GM12801 (cell line): Measurements from ENCODE around the gene CYP27A1.

Experiments
- TF ChIP-seq, protein P1 (sequence below): IDR thresholded peaks from one replicate; pipeline ENCODE4 v1.5.1; 2011; ENCODE audit warnings: control low read depth; ENCODE audit not compliant: insufficient read length; ENCODE audit errors: extremely low read depth

Gene CYP27A1

GRCh38 chr2:218806346-218806978 is 24.5 kb downstream of the CYP27A1 start:
- TF ChIP-seq, protein P1, sequence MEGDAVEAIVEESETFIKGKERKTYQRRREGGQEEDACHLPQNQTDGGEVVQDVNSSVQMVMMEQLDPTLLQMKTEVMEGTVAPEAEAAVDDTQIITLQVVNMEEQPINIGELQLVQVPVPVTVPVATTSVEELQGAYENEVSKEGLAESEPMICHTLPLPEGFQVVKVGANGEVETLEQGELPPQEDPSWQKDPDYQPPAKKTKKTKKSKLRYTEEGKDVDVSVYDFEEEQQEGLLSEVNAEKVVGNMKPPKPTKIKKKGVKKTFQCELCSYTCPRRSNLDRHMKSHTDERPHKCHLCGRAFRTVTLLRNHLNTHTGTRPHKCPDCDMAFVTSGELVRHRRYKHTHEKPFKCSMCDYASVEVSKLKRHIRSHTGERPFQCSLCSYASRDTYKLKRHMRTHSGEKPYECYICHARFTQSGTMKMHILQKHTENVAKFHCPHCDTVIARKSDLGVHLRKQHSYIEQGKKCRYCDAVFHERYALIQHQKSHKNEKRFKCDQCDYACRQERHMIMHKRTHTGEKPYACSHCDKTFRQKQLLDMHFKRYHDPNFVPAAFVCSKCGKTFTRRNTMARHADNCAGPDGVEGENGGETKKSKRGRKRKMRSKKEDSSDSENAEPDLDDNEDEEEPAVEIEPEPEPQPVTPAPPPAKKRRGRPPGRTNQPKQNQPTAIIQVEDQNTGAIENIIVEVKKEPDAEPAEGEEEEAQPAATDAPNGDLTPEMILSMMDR = no peak

GRCh38 chr2:218807626-218808025 is 25.7 kb downstream of the CYP27A1 start:
- TF ChIP-seq, protein P1 = no peak

- TF ChIP-seq, protein P1 = no peak
Measured at GRCh38 chr2:218809515-218809914, 27.6 kb downstream of the CYP27A1 start.

DNA sequence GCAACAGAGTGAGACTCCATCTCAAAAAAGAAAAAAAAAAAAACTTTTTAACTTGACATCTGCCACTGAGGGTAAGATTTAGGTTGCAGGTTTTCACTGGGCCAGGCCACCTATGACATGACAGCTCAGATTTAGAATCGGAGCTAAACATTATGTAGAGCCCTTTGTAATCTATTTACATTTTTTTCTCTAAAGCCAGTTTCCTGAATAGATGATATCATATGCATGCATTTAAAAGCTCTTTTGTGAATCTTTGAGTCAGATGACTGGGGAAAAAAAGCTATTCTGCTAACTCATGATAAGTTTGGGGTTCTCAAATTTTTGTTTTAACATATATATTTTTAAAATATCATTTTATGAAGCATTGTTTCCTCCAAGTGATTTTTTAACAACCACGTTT is 28.3 kb downstream of the CYP27A1 start:
- TF ChIP-seq, protein P1 = no peak

DNA sequence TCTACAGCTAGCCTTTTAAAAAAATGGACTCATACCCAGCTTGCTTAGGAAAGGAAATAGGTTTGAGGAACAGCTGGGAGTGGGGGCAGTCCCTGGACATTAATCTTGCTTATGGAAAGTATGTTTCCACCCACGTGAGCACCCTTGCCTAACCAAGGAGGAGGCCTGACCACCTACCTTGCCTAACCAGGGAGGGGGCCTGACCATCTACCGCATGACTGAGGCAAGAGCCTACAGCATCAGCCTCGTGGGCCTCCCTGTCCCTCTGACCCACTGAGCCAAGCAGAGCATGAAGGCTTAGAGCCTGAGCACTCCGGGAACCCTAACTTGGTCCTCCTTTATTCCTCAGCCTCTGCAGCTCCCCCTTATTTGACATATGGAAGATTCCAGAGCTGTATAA is 29.4 kb downstream of the CYP27A1 start:
- TF ChIP-seq, protein P1 = no peak

DNA sequence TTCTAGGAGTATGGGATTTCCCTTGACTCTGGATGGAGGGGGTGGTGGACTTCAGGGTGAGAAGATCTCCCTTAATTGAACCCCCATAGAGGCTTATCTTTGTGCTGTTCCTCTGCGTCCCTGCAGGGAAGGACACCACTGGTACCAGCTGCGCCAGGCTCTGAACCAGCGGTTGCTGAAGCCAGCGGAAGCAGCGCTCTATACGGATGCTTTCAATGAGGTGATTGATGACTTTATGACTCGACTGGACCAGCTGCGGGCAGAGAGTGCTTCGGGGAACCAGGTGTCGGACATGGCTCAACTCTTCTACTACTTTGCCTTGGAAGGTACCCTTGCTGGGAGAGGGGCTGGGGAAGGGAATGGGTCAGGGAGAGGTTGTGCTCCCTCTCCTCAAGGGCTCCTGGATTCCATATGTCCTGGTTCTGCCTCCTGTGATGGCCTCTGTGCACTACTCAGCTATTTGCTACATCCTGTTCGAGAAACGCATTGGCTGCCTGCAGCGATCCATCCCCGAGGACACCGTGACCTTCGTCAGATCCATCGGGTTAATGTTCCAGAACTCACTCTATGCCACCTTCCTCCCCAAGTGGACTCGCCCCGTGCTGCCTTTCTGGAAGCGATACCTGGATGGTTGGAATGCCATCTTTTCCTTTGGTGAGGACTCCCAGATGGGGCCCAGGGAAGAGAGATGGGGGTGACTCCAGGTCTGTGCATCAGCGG is 30.3 kb downstream of the CYP27A1 start:
- TF ChIP-seq, protein P1 = no peak

GRCh38 chr2:218812861-218813260 is 30.9 kb downstream of the CYP27A1 start:
- TF ChIP-seq, protein P1 = no peak
